Measurements from ENCODE around the gene FGD2.

The FGD2 gene

DNA sequence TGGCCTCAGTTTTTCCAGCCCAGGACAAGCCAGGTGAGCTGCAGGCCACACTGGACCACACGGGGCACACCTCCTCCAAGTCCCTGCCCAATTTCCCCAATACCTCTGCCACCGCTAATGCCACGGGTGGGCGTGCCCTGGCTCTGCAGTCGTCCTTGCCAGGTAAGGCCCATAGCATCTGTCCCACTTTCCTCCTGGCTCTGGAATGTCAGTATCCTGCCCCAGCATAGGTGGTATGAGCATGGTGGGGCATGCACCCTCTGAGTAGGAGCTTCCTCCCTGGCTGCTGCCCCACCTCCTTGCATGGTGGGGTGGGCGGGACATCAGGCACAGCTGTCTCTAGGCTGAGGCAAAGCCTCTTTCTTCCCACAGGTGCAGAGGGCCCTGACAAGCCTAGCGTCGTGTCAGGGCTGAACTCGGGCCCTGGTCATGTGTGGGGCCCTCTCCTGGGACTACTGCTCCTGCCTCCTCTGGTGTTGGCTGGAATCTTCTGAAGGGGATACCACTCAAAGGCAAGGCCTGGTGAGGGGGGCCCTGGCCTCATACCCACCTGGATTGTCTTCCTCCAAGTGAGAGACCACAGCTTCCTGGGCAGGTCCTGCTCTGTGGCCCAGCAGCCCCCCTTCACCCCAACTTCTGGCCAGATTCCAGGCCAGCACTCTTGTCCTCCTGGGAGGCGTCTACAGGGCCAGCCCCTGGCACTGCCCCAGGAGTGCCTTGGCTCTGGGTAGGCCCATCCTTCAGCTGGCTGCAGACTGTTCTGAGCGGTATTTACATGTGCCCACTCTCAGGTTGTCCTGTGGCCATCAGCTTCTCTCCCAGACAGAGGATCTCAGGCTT lies 41.8 kb upstream of the FGD2 start:
- Histone ChIP-seq H3K36me3 (ENCODE audit: insufficient read depth) (no peaks in the 10 kb centered on the region), H3K27me3 (ENCODE audit: insufficient read depth, low read depth) (no peaks in the 10 kb centered on the region), H3K4me1 (ENCODE audit: low read depth, poor library complexity, severe bottlenecking) (peaks cover 6% of the 10 kb centered on the region), H3K79me2 (ENCODE audit: insufficient read depth, low read depth) (no peaks in the 10 kb centered on the region), H2AFZ (ENCODE audit: low read depth) (no peak overlapping the region), H3K4me2 (no peak overlapping the region), H3K27ac (no peak overlapping the region), H3K9ac (no peak overlapping the region), H3K4me3 (IDR thresholded peaks at IDR 0.05; ENCODE audit: insufficient read depth, low read depth, low read length) (no peak overlapping the region), H4K20me1 (ENCODE audit: insufficient read depth) (no peaks in the 10 kb centered on the region)
- TF ChIP-seq, protein P1, sequence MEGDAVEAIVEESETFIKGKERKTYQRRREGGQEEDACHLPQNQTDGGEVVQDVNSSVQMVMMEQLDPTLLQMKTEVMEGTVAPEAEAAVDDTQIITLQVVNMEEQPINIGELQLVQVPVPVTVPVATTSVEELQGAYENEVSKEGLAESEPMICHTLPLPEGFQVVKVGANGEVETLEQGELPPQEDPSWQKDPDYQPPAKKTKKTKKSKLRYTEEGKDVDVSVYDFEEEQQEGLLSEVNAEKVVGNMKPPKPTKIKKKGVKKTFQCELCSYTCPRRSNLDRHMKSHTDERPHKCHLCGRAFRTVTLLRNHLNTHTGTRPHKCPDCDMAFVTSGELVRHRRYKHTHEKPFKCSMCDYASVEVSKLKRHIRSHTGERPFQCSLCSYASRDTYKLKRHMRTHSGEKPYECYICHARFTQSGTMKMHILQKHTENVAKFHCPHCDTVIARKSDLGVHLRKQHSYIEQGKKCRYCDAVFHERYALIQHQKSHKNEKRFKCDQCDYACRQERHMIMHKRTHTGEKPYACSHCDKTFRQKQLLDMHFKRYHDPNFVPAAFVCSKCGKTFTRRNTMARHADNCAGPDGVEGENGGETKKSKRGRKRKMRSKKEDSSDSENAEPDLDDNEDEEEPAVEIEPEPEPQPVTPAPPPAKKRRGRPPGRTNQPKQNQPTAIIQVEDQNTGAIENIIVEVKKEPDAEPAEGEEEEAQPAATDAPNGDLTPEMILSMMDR (conservative IDR thresholded peaks at IDR 0.05; ENCODE audit: low read depth, low read length), result no peak

DNA sequence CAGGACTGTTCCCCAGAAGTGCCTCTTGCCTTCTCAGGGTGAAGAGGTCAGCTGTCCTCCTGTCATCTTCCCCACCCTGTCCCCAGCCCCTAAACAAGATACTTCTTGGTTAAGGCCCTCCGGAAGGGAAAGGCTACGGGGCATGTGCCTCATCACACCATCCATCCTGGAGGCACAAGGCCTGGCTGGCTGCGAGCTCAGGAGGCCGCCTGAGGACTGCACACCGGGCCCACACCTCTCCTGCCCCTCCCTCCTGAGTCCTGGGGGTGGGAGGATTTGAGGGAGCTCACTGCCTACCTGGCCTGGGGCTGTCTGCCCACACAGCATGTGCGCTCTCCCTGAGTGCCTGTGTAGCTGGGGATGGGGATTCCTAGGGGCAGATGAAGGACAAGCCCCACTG lies 41.1 kb upstream of the FGD2 start:
- Histone ChIP-seq H3K4me3 (IDR thresholded peaks at IDR 0.05; ENCODE audit: insufficient read depth, low read depth, low read length) (no peak overlapping the region), H3K27me3 (ENCODE audit: insufficient read depth, low read depth) (no peaks in the 10 kb centered on the region), H2AFZ (ENCODE audit: low read depth) (no peak overlapping the region), H3K4me1 (ENCODE audit: low read depth, poor library complexity, severe bottlenecking) (peaks cover 6% of the 10 kb centered on the region), H3K27ac (no peak overlapping the region), H3K9ac (no peak overlapping the region), H3K79me2 (ENCODE audit: insufficient read depth, low read depth) (no peaks in the 10 kb centered on the region), H4K20me1 (ENCODE audit: insufficient read depth) (no peaks in the 10 kb centered on the region), H3K36me3 (ENCODE audit: insufficient read depth) (no peaks in the 10 kb centered on the region), H3K4me2 (no peak overlapping the region)
- TF ChIP-seq, protein P1 (conservative IDR thresholded peaks at IDR 0.05; ENCODE audit: low read depth, low read length), result no peak

DNA sequence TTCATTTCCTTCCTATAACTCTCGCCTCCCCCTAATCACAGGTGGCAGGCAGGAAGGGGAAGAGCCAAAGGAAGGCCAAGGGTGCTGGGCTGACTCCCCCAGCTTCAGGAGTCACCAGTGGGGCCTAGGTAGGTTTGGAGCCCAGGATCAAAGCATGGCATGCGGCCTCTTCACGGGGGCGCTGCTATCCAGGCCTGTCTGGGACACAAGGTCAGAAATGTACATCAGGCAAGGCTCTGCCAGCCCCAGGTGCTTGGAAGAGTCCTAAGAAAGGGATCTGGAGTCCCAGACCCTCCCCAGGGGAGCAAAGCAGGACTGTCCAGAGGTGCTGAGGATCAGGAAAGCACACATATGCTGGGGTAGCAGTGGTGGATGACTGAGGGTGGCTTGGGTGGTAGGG lies 40.5 kb upstream of the FGD2 start:
- H3K27me3 ChIP-seq (ENCODE audit: insufficient read depth, low read depth), result no peaks in the 10 kb centered on the region
- no peak overlapping the region for H3K9ac ChIP-seq
- no peak overlapping the region for H2AFZ ChIP-seq (ENCODE audit: low read depth)
- H3K4me1 ChIP-seq (ENCODE audit: low read depth, poor library complexity, severe bottlenecking), result peaks cover 6% of the 10 kb centered on the region
- no peaks in the 10 kb centered on the region for H3K79me2 ChIP-seq (ENCODE audit: insufficient read depth, low read depth)
- no peak overlapping the region for H3K4me2 ChIP-seq
- no peaks in the 10 kb centered on the region for H4K20me1 ChIP-seq (ENCODE audit: insufficient read depth)
- TF ChIP-seq, protein P1 (conservative IDR thresholded peaks at IDR 0.05; ENCODE audit: low read depth, low read length), result no peak
- H3K36me3 ChIP-seq (ENCODE audit: insufficient read depth), result no peaks in the 10 kb centered on the region
- no peak overlapping the region for H3K4me3 ChIP-seq (IDR thresholded peaks at IDR 0.05; ENCODE audit: insufficient read depth, low read depth, low read length)
- H3K27ac ChIP-seq, result no peak overlapping the region

DNA sequence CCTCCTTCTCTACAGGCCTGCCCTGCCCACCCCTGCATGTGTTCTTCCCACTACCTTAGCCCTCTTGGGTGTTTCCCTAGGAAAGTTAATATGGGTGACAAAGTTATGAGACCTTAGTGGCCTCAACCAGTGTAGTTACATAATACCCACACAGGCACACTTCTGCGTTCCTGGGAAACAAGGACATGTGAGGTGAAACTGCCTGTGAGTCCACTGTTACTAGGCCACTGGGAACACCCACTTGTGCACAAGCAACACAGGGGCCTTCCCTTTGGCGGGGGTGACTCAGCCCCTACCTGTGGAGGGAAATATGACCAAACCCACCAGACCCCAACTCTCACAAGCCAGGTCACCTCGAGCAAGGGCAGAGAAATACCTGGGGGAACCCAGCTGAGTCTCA lies 38.2 kb upstream of the FGD2 start:
- H3K27me3 ChIP-seq (ENCODE audit: insufficient read depth, low read depth), result no peaks in the 10 kb centered on the region
- H3K4me2 ChIP-seq, result no peak overlapping the region
- H2AFZ ChIP-seq (ENCODE audit: low read depth), result no peak overlapping the region
- H3K9ac ChIP-seq, result no peak overlapping the region
- TF ChIP-seq, protein P1 (conservative IDR thresholded peaks at IDR 0.05; ENCODE audit: low read depth, low read length), result no peak
- no peak overlapping the region for H3K27ac ChIP-seq
- no peaks in the 10 kb centered on the region for H3K79me2 ChIP-seq (ENCODE audit: insufficient read depth, low read depth)
- H3K4me1 ChIP-seq (ENCODE audit: low read depth, poor library complexity, severe bottlenecking), result peaks cover 6% of the 10 kb centered on the region
- H3K36me3 ChIP-seq (ENCODE audit: insufficient read depth), result no peaks in the 10 kb centered on the region
- no peak overlapping the region for H3K4me3 ChIP-seq (IDR thresholded peaks at IDR 0.05; ENCODE audit: insufficient read depth, low read depth, low read length)
- no peaks in the 10 kb centered on the region for H4K20me1 ChIP-seq (ENCODE audit: insufficient read depth)
